GM06990 (cell line): ENCODE measurements around the gene ACTC1.

ENCODE experiments used
- DNase-seq: peaks from one replicate; pipeline ENCODE4 v3.0.0-alpha.2; 2011; ENCODE audit not compliant: insufficient read length; ENCODE audit errors: extremely low read depth
- H3K27me3 ChIP-seq: replicated peaks from 2 replicates; pipeline ENCODE4 v1.6.0; 2011; ENCODE audit warnings: low read length; ENCODE audit not compliant: control insufficient read depth, insufficient read depth
- H3K36me3 ChIP-seq: 2 replicates; pipeline ENCODE4 v1.5.1; 2011; ENCODE audit warnings: low read length; ENCODE audit not compliant: control insufficient read depth, insufficient read depth
- H3K4me3 ChIP-seq: replicated peaks from 2 replicates; pipeline ENCODE4 v1.5.1; 2011; ENCODE audit warnings: low read depth, mild to moderate bottlenecking, control low read depth, low read length
- CTCF ChIP-seq: IDR thresholded peaks from 2 replicates; pipeline ENCODE4 v1.5.1; 2011; ENCODE audit warnings: low read length, control low read depth, mild to moderate bottlenecking, inconsistent platforms; ENCODE audit not compliant: insufficient read depth, poor library complexity, severe bottlenecking

The ACTC1 gene

GRCh38 chr15:34757262-34757661 is 38.1 kb downstream of the ACTC1 start:
- no peaks in the 10 kb centered on the region for H3K36me3 ChIP-seq
- H3K27me3 ChIP-seq: peaks cover 4% of the 10 kb centered on the region
- H3K4me3 ChIP-seq: no peak overlapping the region
- DNase-seq: no peak
- TF ChIP-seq CTCF: no peak

GRCh38 chr15:34755419-34755773 is 40.0 kb downstream of the ACTC1 start:
- Histone ChIP-seq H3K27me3 (peaks cover 4% of the 10 kb centered on the region), H3K4me3 (no peak overlapping the region), H3K36me3 (no peaks in the 10 kb centered on the region)
- no peak for DNase-seq
- TF ChIP-seq CTCF: no peak

DNA sequence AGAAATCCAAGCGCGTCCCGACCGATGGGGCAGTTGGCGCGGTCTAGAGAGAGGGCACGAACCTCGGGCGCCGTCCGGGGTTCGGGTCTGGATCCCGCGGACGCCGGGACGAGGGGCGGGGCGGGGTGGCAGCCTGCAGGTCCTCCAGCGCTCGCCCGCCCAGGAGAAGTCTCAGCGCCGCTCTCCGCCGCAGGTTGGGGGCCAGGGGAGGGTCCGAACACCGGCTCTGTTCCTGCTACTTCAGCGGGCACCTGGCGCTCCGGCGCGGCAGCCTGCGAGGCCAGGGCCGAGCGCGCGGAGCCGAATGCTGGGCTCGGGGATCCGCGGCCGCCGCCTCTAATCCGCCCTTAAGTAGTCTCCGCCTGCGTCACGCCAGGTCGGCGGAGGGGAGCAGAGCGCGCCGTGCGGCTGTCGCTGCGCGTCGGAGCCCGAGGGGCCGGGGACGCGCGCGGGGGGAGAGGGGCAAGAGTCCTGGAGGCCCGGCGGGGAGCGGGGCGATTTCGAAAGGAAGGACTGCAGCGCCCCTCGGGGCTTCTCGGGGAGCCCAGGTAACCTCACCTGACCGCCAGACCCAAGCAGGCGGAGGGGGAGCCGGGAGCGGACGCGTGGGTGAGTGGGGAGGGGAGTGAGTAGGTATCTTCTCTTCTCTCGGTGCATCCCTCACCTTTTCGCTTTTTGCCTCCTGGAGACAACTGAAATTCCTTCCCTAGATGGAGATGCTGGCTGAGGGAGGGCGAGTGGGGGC is 40.5 kb downstream of the ACTC1 start, which contains the start of gene GJD2:
TSS of gene GJD2 (minus strand) at position 325 of the 745 bp plus-strand sequence. CDS start 510 bp downstream, outside the sequence.
- no peak for TF ChIP-seq CTCF
- DNase-seq: no peak
- Histone ChIP-seq H3K36me3 (no peaks in the 10 kb centered on the region), H3K27me3 (peaks cover 4% of the 10 kb centered on the region), H3K4me3 (no peak within 1 kb of the TSS)

DNA sequence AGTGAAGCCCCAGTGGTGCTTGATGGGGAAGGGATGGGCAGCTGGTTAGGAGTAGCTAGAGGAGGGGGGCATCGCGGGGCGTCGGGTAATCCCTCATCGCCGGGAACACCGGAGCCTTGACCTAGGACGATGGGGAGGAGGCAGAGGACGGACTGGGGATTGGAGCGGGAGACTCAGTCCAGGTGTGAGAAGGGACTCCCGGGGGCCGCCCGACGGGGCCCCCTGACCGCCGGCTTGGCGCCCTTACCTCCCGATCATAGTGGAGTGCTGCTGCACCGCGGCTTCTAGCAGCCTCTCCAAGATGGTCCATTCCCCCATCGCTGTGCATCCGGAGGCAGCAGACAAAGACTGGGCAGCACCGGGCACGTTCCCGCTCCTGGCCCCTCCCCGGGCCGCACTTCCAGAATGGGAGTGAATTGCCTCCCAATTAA is 41.2 kb downstream of the ACTC1 start:
- DNase-seq: no peak
- H3K36me3 ChIP-seq: no peaks in the 10 kb centered on the region
- H3K4me3 ChIP-seq: no peak overlapping the region
- peaks cover 4% of the 10 kb centered on the region for H3K27me3 ChIP-seq
- TF ChIP-seq CTCF: no peak

- H3K36me3 ChIP-seq: no peaks in the 10 kb centered on the region
- peaks cover 3% of the 10 kb centered on the region for H3K27me3 ChIP-seq
- H3K4me3 ChIP-seq: no peak overlapping the region
- no peak for DNase-seq
- TF ChIP-seq CTCF: no peak
Measured at GRCh38 chr15:34753236-34753894, 42.0 kb downstream of the ACTC1 start.
